BJ (cell line): Measurements from ENCODE around the gene TNIK. TPM values are rescaled to one million over a fixed set of nuclear protein-coding genes. Genes with fewer than 3 reads are reported as not detected.

Source experiments
- CTCF ChIA-PET: fragments of 350-600 bp; formaldehyde crosslinking; extraction: SDS; loops from one replicate; lab custom pipeline; 2021; ENCODE audit warnings: antibody characterized with exemption, inconsistent platforms; lab: Yijun Ruan, JAX
- POLR2A ChIA-PET: fragments of 300-600 bp; sonication (Branson Sonifier 250); formaldehyde crosslinking; extraction: SDS; loops from one replicate; lab custom pipeline; 2021; ENCODE audit warnings: antibody characterized with exemption; lab: Charles Lee
- DNase-seq: peaks from one replicate; pipeline ENCODE4 v3.0.0-alpha.2; 2011; ENCODE audit warnings: low read depth
- H3K27me3 ChIP-seq: 2 replicates; pipeline ENCODE4 v1.6.0; 2011; ENCODE audit warnings: low read length; ENCODE audit not compliant: control insufficient read depth, insufficient read depth
- H3K36me3 ChIP-seq: 2 replicates; pipeline ENCODE4 v1.5.1; 2011; ENCODE audit warnings: low read length; ENCODE audit not compliant: control insufficient read depth, insufficient read depth
- H3K4me3 ChIP-seq: 2 replicates; pipeline ENCODE4 v1.5.1; 2011; ENCODE audit warnings: low read depth, mild to moderate bottlenecking, control low read depth, low read length
- CTCF ChIP-seq: IDR thresholded peaks from 2 replicates; pipeline ENCODE4 v1.5.1; 2011; ENCODE audit warnings: low read depth, mild to moderate bottlenecking, control low read depth, inconsistent platforms, low read length, moderate library complexity; ENCODE audit not compliant: insufficient read depth
- polyA plus RNA-seq: library from polyadenylated mRNA; depleted of rRNA; stranded (reverse); fragments of >200 nt; gene quantifications from 2 replicates; pipeline ENCODE4 v1.2.3, GENCODE V29; 2011

TNIK gene
- polyA plus RNA-seq, 1 experiment: 2.1 TPM

- ChIA-PET CTCF (interaction anchor here (0.6 to 1.0 kb wide), 2 partner anchors 10 to 622 kb away, joined by 3 read pairs; no protein-coding TSS in a partner anchor), POLR2A (no interaction called here)
- DNase-seq: no peak
- no peaks in the 10 kb centered on the region for H3K27me3 ChIP-seq
- no peak overlapping the region for H3K4me3 ChIP-seq
- TF ChIP-seq CTCF: no peak
- no peaks in the 10 kb centered on the region for H3K36me3 ChIP-seq
These were observed 264.5 kb downstream of the TNIK start for GRCh38 chr3:171195686-171196085.

- Histone ChIP-seq H3K4me3 (no peak overlapping the region), H3K27me3 (no peaks in the 10 kb centered on the region), H3K36me3 (no peaks in the 10 kb centered on the region)
- no peak for TF ChIP-seq CTCF
- no peak for DNase-seq
- ChIA-PET POLR2A (no interaction called here), CTCF (no interaction called here)
These were observed 265.2 kb downstream of the TNIK start for GRCh38 chr3:171194965-171195364.

GRCh38 chr3:171193693-171194092 lies 266.5 kb downstream of the TNIK start:
- Histone ChIP-seq H3K4me3 (no peak overlapping the region), H3K27me3 (no peaks in the 10 kb centered on the region), H3K36me3 (no peaks in the 10 kb centered on the region)
- DNase-seq: no peak
- ChIA-PET POLR2A (no interaction called here), CTCF (interaction anchor here (0.9 kb wide), 1 partner anchor 150 kb away, joined by 4 read pairs; no protein-coding TSS in a partner anchor)
- no peak for TF ChIP-seq CTCF

DNA sequence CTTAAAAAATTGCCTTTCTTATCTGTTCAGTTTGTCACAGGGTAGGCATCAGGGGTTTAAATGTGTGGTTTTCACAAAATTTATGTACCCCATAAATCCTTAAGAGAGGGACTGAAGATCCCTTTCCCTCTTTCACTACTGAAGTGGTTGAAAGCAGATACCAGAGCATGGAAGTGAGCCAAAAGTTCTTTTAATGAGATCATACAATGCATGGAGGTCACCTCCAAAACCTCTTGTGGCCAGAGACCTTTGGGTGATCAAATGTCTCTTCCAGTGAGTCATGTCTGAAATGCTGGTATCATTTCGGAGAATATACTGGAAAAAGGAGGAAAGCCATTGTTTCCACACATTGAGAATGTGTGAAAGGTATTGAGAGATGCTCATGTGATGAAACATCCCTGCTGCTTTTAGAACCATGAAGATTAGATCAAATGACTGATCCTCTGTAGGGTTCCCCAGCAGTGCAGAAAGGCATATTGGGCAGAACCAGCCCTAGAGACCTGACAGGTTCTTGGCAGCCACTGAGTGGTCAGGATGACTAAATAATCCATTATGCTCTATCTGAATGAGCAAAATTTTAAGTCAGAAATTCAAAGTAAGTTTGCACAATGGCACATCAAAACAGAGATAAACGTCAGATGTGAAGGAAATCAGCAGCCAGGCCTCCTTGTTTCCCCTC lies 267.9 kb downstream of the TNIK start:
- POLR2A ChIA-PET: no interaction called here

More for the DNA sequence above, 267.9 kb downstream of the TNIK start:
- Histone ChIP-seq H3K4me3 (no peak overlapping the region), H3K36me3 (no peaks in the 10 kb centered on the region), H3K27me3 (no peaks in the 10 kb centered on the region)
- TF ChIP-seq CTCF: no peak
- peak; percentile 63 for DNase-seq
- CTCF ChIA-PET: interaction anchor here (1.0 kb wide), 1 partner anchor 374 kb away, joined by 4 read pairs; no protein-coding TSS in a partner anchor
